Measurements from ENCODE around the gene ADAM12. TPM values are rescaled to one million over a fixed set of nuclear protein-coding genes. Genes with fewer than 3 reads are reported as not detected.

ADAM12 gene
- total RNA-seq, 1 donor from 2014 or later = 100 TPM

DNA sequence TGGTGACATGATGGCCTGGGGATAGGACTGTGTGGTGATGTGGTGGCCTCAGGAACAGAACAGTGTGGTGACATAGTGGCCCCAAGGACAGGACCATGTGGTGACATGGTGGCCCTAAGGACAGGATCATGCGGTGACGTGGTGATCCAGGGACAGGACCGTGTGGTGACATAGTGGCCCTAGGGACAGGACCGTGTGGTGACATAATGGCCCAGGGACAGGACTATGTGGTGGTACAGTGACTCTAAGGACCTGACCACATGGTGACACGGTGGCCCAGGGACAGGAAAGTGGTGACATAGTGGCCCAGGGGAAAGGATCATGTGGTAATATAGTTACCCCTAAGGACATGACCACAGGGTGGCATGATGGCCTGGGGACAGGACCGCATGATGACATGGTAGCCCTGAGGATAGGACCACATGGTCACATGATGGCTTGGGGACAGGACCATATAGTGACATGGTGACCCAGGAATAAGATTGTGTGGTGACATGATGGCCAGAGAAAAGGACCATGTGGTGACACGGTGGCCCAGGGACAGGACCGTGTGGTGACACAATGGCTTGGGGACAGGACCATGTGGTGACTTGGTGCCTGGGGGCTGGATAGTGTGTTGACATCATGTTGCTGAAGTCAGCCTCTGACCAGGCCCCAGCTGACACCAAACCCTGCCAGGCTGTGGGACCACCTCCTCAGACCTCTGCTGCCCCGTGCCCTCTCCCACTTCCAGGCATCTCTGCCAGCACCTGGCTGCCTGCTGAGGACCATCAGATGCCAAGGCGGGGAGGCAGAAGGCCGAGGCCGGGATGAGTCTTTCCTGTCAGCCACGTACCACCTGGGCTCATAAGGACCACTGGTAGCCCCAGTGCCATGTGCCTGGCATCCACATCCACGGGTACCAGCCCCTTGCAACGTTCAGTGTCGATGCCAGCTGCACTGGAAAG, 99.5 kb downstream of the ADAM12 start:
- Histone ChIP-seq H3K27ac (ENCODE audit: low read depth, low read length) (no peak overlapping the region), H3K4me1 (ENCODE audit: insufficient read depth, low read length) (no peaks in the 10 kb centered on the region), H4K20me1 (ENCODE audit: insufficient read depth, low read length) (peaks cover 59% of the 10 kb centered on the region), H2AFZ (ENCODE audit: low read depth, low read length) (no peak overlapping the region), H3K79me2 (ENCODE audit: insufficient read depth, low read length) (peaks cover 63% of the 10 kb centered on the region), H3K36me3 (ENCODE audit: insufficient read depth, low read length) (peaks cover 19% of the 10 kb centered on the region), H3K4me3 (ENCODE audit: insufficient read depth, low read depth, low read length) (no peak overlapping the region), H3K4me2 (ENCODE audit: low read length) (no peak overlapping the region), H3K9me3 (ENCODE audit: insufficient read depth, low read depth, low read length) (no peaks in the 10 kb centered on the region), H3K27me3 (ENCODE audit: insufficient read depth, low read length) (no peaks in the 10 kb centered on the region), H3K9ac (ENCODE audit: low read length) (no peak overlapping the region)
- Mint-ChIP-seq H3K4me1 (ENCODE audit: low read depth, unreplicated experiment) (peaks cover 2% of the 10 kb centered on the region), H3K4me3 (ENCODE audit: unreplicated experiment) (no peak overlapping the region), H3K27ac (ENCODE audit: unreplicated experiment) (no peak overlapping the region), H3K9me3 (ENCODE audit: unreplicated experiment) (no peaks in the 10 kb centered on the region), H3K27me3 (ENCODE audit: low read depth, unreplicated experiment) (peaks cover 1% of the 10 kb centered on the region), H3K36me3 (ENCODE audit: low read depth, unreplicated experiment) (peaks cover 16% of the 10 kb centered on the region)
- TF ChIP-seq CTCF (IDR thresholded peaks at IDR 0.05; ENCODE audit: insufficient read depth, low read depth, low read length) = no peak
- no peak for TF ChIP-seq EZH2 (IDR thresholded peaks at IDR 0.05; ENCODE audit: insufficient read depth, low read length)
- no peak for FAIRE-seq
- DNase-seq (ENCODE audit: low read depth) = no peak

- Histone ChIP-seq H3K4me1 (ENCODE audit: insufficient read depth, low read length) (no peaks in the 10 kb centered on the region), H3K27me3 (ENCODE audit: insufficient read depth, low read length) (no peaks in the 10 kb centered on the region), H4K20me1 (ENCODE audit: insufficient read depth, low read length) (peaks cover 39% of the 10 kb centered on the region), H3K4me3 (ENCODE audit: insufficient read depth, low read depth, low read length) (no peak overlapping the region), H3K79me2 (ENCODE audit: insufficient read depth, low read length) (peaks cover 39% of the 10 kb centered on the region), H3K36me3 (ENCODE audit: insufficient read depth, low read length) (peaks cover 18% of the 10 kb centered on the region), H3K4me2 (ENCODE audit: low read length) (no peak overlapping the region), H3K9me3 (ENCODE audit: insufficient read depth, low read depth, low read length) (no peaks in the 10 kb centered on the region), H3K27ac (ENCODE audit: low read depth, low read length) (no peak overlapping the region), H3K9ac (ENCODE audit: low read length) (no peak overlapping the region), H2AFZ (ENCODE audit: low read depth, low read length) (no peak overlapping the region)
- no peak for DNase-seq (ENCODE audit: low read depth)
- peaks cover 2% of the 10 kb centered on the region for H3K4me1 Mint-ChIP-seq (ENCODE audit: low read depth, unreplicated experiment)
- no peak for FAIRE-seq
- no peak overlapping the region for H3K4me3 Mint-ChIP-seq (ENCODE audit: unreplicated experiment)
- no peak overlapping the region for H3K27ac Mint-ChIP-seq (ENCODE audit: unreplicated experiment)
- peaks cover 1% of the 10 kb centered on the region for H3K27me3 Mint-ChIP-seq (ENCODE audit: low read depth, unreplicated experiment)
- peaks cover 16% of the 10 kb centered on the region for H3K36me3 Mint-ChIP-seq (ENCODE audit: low read depth, unreplicated experiment)
- no peaks in the 10 kb centered on the region for H3K9me3 Mint-ChIP-seq (ENCODE audit: unreplicated experiment)
- no peak for TF ChIP-seq CTCF (IDR thresholded peaks at IDR 0.05; ENCODE audit: insufficient read depth, low read depth, low read length)
- TF ChIP-seq EZH2 (IDR thresholded peaks at IDR 0.05; ENCODE audit: insufficient read depth, low read length) = no peak
Observed at GRCh38 chr10:126286256-126286780, 102.0 kb downstream of the ADAM12 start.

Measured in astrocyte (in vitro differentiated cells and primary cell).